Neural progenitor cell (in vitro differentiated cells): ENCODE data around the gene CNTN5. TPM values are rescaled to one million over a fixed set of nuclear protein-coding genes. Genes with fewer than 3 reads are reported as not detected.

ENCODE experiments used
- DNase-seq: peaks from one replicate; pipeline ENCODE4 v3.0.0-alpha.2; 2016; ENCODE audit warnings: low spot score
- H2AFZ ChIP-seq: fragments of 200-600 bp; sonication (generic); replicated peaks from 2 replicates; pipeline ENCODE4 v1.6.1; 2016; ENCODE audit warnings: antibody characterized with exemption
- H3F3A ChIP-seq: fragments of 200-600 bp; sonication (generic); 2 replicates; pipeline ENCODE4 v1.6.1; 2016; ENCODE audit warnings: antibody characterized with exemption, low read depth
- H3K27ac ChIP-seq: fragments of 200-600 bp; sonication (generic); 2 replicates; pipeline ENCODE4 v1.5.1; 2016; ENCODE audit warnings: mild to moderate bottlenecking
- H3K27me3 ChIP-seq: fragments of 200-600 bp; sonication (generic); 2 replicates; pipeline ENCODE4 v1.6.1; 2016; ENCODE audit warnings: mild to moderate bottlenecking, moderate library complexity
- H3K36me3 ChIP-seq: fragments of 200-600 bp; sonication (generic); 2 replicates; pipeline ENCODE4 v1.5.1; 2016
- H3K4me1 ChIP-seq: fragments of 200-600 bp; sonication (generic); 2 replicates; pipeline ENCODE4 v1.6.1; 2016; ENCODE audit warnings: mixed run types
- H3K4me2 ChIP-seq: fragments of 200-600 bp; sonication (generic); 2 replicates; pipeline ENCODE4 v1.6.1; 2016
- H3K4me3 ChIP-seq: fragments of 200-600 bp; sonication (generic); 2 replicates; pipeline ENCODE4 v1.5.1; 2016
- H3K79me2 ChIP-seq: fragments of 200-600 bp; sonication (generic); 2 replicates; pipeline ENCODE4 v1.6.1; 2016; ENCODE audit warnings: low read depth
- H3K9ac ChIP-seq: fragments of 200-600 bp; sonication (generic); 2 replicates; pipeline ENCODE4 v1.6.1; 2016
- H3K9me3 ChIP-seq: fragments of 200-600 bp; sonication (generic); 2 replicates; pipeline ENCODE4 v1.5.1; 2016; ENCODE audit warnings: low read depth
- H4K20me1 ChIP-seq: fragments of 200-600 bp; sonication (generic); 2 replicates; pipeline ENCODE4 v1.6.1; 2016; ENCODE audit warnings: low read depth
- H3K27ac Mint-ChIP-seq: 3 replicates; pipeline ENCODE4 v1.8.0; 2021; ENCODE audit warnings: mixed read lengths
- H3K27me3 Mint-ChIP-seq: 2 replicates; pipeline ENCODE4 v1.8.0; 2022; ENCODE audit warnings: low read depth, mild to moderate bottlenecking, inconsistent platforms, moderate library complexity, mixed read lengths; ENCODE audit not compliant: insufficient read depth
- H3K36me3 Mint-ChIP-seq: 3 replicates; pipeline ENCODE4 v1.8.0; 2021; ENCODE audit warnings: mixed read lengths
- H3K4me1 Mint-ChIP-seq: 3 replicates; pipeline ENCODE4 v1.8.0; 2021; ENCODE audit warnings: mixed read lengths
- H3K4me3 Mint-ChIP-seq: 3 replicates; pipeline ENCODE4 v1.8.0; 2021; ENCODE audit warnings: mild to moderate bottlenecking, moderate library complexity, mixed read lengths
- H3K9me3 Mint-ChIP-seq: 3 replicates; pipeline ENCODE4 v1.8.0; 2020; ENCODE audit warnings: mixed read lengths
- CTCF ChIP-seq: fragments of 200-600 bp; sonication (generic); IDR thresholded peaks from 2 replicates; pipeline ENCODE4 v1.5.1; 2017; ENCODE audit warnings: antibody characterized with exemption, mild to moderate bottlenecking
- EZH2 ChIP-seq: fragments of 200-600 bp; sonication (generic); IDR thresholded peaks from 2 replicates; pipeline ENCODE4 v1.6.1; 2017; ENCODE audit warnings: antibody characterized with exemption, mild to moderate bottlenecking, moderate library complexity
- EZH2phosphoT487 ChIP-seq: fragments of 200-600 bp; sonication (generic); IDR thresholded peaks from 2 replicates; pipeline ENCODE4 v1.6.1; 2017; ENCODE audit warnings: antibody characterized with exemption
- total RNA-seq: library from RNA; depleted of rRNA; stranded (reverse); fragments of >200 nt; gene quantifications from 2 replicates; pipeline ENCODE4 v1.2.3, GENCODE V29; 2015; ENCODE audit warnings: low replicate concordance

Gene CNTN5
- total RNA-seq, 1 donor from 2014 or later = 0.19 TPM

GRCh38 chr11:99240192-99241030 lies 219.7 kb downstream of the CNTN5 start:
- no peaks in the 10 kb centered on the region for H3K9me3 ChIP-seq
- Mint-ChIP-seq H3K9me3 (no peaks in the 10 kb centered on the region), H3K27me3 (peaks cover 2% of the 10 kb centered on the region), H3K4me1 (no peaks in the 10 kb centered on the region), H3K36me3 (no peaks in the 10 kb centered on the region), H3K27ac (no peak overlapping the region), H3K4me3 (no peak overlapping the region)
- no peaks in the 10 kb centered on the region for H4K20me1 ChIP-seq
- H3K4me2 ChIP-seq = no peak overlapping the region
- no peak overlapping the region for H3K4me3 ChIP-seq
- TF ChIP-seq EZH2phosphoT487 (no peak), CTCF (no peak), EZH2 (no peak)
- H3K4me1 ChIP-seq = no peaks in the 10 kb centered on the region
- H3K27me3 ChIP-seq = no peaks in the 10 kb centered on the region
- no peak overlapping the region for H3K27ac ChIP-seq
- no peaks in the 10 kb centered on the region for H3K79me2 ChIP-seq
- no peak overlapping the region for H3K9ac ChIP-seq
- no peak for DNase-seq
- H2AFZ ChIP-seq = no peak overlapping the region
- H3K36me3 ChIP-seq = no peaks in the 10 kb centered on the region
- H3F3A ChIP-seq = no peaks in the 10 kb centered on the region

GRCh38 chr11:99241066-99241465 lies 220.3 kb downstream of the CNTN5 start:
- no peaks in the 10 kb centered on the region for H3K79me2 ChIP-seq
- H3K4me1 Mint-ChIP-seq = no peaks in the 10 kb centered on the region
- no peak overlapping the region for H3K4me3 Mint-ChIP-seq

DNA sequence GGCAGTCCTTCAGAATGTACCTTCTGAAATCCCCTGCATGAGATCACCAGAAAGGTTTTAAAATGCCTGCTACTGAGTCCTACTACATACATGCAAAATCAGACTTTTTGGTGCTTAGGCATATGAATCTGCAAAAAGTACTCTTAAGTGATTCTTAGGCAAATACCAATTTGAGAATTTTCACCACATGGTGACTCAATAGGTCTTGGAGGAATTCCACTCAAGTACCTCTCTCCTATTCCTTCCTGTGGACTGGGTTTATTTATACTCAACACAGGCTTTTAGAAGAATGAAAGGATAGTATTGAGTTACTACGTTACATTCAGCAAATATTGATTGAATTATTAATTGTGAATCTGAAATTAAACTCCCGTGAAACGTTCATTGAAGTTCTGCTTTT lies 223.9 kb downstream of the CNTN5 start:
- peaks cover 2% of the 10 kb centered on the region for H3K27me3 Mint-ChIP-seq
- Histone ChIP-seq H3F3A (no peaks in the 10 kb centered on the region), H2AFZ (no peak overlapping the region), H3K27ac (no peak overlapping the region), H3K9me3 (no peaks in the 10 kb centered on the region), H3K27me3 (no peaks in the 10 kb centered on the region), H3K36me3 (no peaks in the 10 kb centered on the region), H3K4me3 (no peak overlapping the region), H3K4me2 (no peak overlapping the region), H3K9ac (no peak overlapping the region), H3K79me2 (no peaks in the 10 kb centered on the region), H4K20me1 (no peaks in the 10 kb centered on the region), H3K4me1 (no peaks in the 10 kb centered on the region)
- H3K4me1 Mint-ChIP-seq = no peaks in the 10 kb centered on the region
- no peaks in the 10 kb centered on the region for H3K36me3 Mint-ChIP-seq
- H3K9me3 Mint-ChIP-seq = no peaks in the 10 kb centered on the region
- no peak for DNase-seq
- no peak overlapping the region for H3K4me3 Mint-ChIP-seq
- H3K27ac Mint-ChIP-seq = no peak overlapping the region
- TF ChIP-seq EZH2 (no peak), CTCF (no peak), EZH2phosphoT487 (no peak)

More at GRCh38 chr11:99241066-99241465, 220.3 kb downstream of the CNTN5 start:
- no peak overlapping the region for H3K4me2 ChIP-seq
- no peak overlapping the region for H3K4me3 ChIP-seq
- no peak overlapping the region for H3K27ac Mint-ChIP-seq
- H3K27me3 ChIP-seq = no peaks in the 10 kb centered on the region
- no peaks in the 10 kb centered on the region for H3K36me3 Mint-ChIP-seq
- no peak overlapping the region for H3K9ac ChIP-seq
- H3K36me3 ChIP-seq = no peaks in the 10 kb centered on the region
- no peaks in the 10 kb centered on the region for H3K9me3 ChIP-seq
- H3K9me3 Mint-ChIP-seq = no peaks in the 10 kb centered on the region
- H3K27ac ChIP-seq = no peak overlapping the region
- no peak for DNase-seq
- no peaks in the 10 kb centered on the region for H3K4me1 ChIP-seq
- no peaks in the 10 kb centered on the region for H3F3A ChIP-seq
- H4K20me1 ChIP-seq = no peaks in the 10 kb centered on the region
- H3K27me3 Mint-ChIP-seq = peaks cover 2% of the 10 kb centered on the region
- TF ChIP-seq EZH2 (no peak), EZH2phosphoT487 (no peak), CTCF (no peak)
- H2AFZ ChIP-seq = no peak overlapping the region
